Uterus (tissue), 4 donors: Measurements from ENCODE around the gene ADRM1. TPM values are rescaled to one million over a fixed set of nuclear protein-coding genes. Genes with fewer than 3 reads are reported as not detected.

Experiments
- DNase-seq, 2 donors: peaks; one replicate each; pipeline ENCODE4 v3.0.0-alpha.2; 2019 to 2020
- H3K27ac ChIP-seq, 2 donors: fragments of 200-600 bp; sonication (generic); 1 replicate in 1 of 2; 2 replicates in 1 of 2; pipeline ENCODE4 v1.5.1; 2016 to 2018
- H3K27me3 ChIP-seq, 2 donors: fragments of 200-600 bp; sonication (generic); one replicate each; pipeline ENCODE4 v1.5.1; 2018 to 2019; ENCODE audit warnings: control low read depth in 1 of 2
- H3K36me3 ChIP-seq, 2 donors: fragments of 200-600 bp; sonication (generic); one replicate each; pipeline ENCODE4 v1.5.1; 2019; ENCODE audit warnings: control low read depth in 1 of 2
- H3K4me1 ChIP-seq, 2 donors: fragments of 200-600 bp; sonication (generic); one replicate each; pipeline ENCODE4 v1.5.1; 2018 to 2019; ENCODE audit warnings: control low read depth in 1 of 2
- H3K4me3 ChIP-seq, 2 donors: fragments of 200-600 bp; sonication (generic); 1 replicate in 1 of 2; 2 replicates in 1 of 2; pipeline ENCODE4 v1.5.1; 2018 to 2019; ENCODE audit warnings: mild to moderate bottlenecking in 1 of 2
- H3K9me3 ChIP-seq, 2 donors: fragments of 200-600 bp; sonication (generic); one replicate each; pipeline ENCODE4 v1.5.1; 2019; ENCODE audit warnings: control low read depth in 1 of 2
- POLR2A ChIP-seq, 2 donors: fragments of 450-650 bp; IDR thresholded peaks; one replicate each; pipeline ENCODE4 v1.6.1; 2016; ENCODE audit warnings: antibody characterized with exemption in 2 of 2, mild to moderate bottlenecking in 1 of 2, moderate library complexity in 1 of 2
- intact Hi-C: fragments of 100-400 bp; cut with DNase I; formaldehyde crosslinking; loops from one replicate; pipeline ENCODE4 v1.15.1; 2023; ENCODE audit warnings: low total_unique reads
- total RNA-seq, 4 donors: library from RNA; depleted of rRNA in 3 of 4; stranded (reverse); fragments of >200 nt in 3 of 4; gene quantifications; one replicate each; pipeline versions ENCODE4 v1.1.0 to v1.2.4, GENCODE V29; 2014 to 2023
- TF ChIP-seq, protein P1 (sequence below), 4 experiments: fragments of 200-600 bp in 2 of 4; fragments of 450-650 bp in 2 of 4; sonication (generic) in 2 of 4; IDR thresholded peaks; one replicate each; pipeline ENCODE4 v1.5.1; 2016 to 2019; ENCODE audit warnings: antibody characterized with exemption in 4 of 4, mild to moderate bottlenecking in 2 of 4, moderate library complexity in 1 of 4
- donor health status: DM: yes; HTN: yes; CAD: no.

The ADRM1 gene
- total RNA-seq, 4 donors from 2014 or later: 42.9 to 82.7 (median 60.9) TPM

DNA sequence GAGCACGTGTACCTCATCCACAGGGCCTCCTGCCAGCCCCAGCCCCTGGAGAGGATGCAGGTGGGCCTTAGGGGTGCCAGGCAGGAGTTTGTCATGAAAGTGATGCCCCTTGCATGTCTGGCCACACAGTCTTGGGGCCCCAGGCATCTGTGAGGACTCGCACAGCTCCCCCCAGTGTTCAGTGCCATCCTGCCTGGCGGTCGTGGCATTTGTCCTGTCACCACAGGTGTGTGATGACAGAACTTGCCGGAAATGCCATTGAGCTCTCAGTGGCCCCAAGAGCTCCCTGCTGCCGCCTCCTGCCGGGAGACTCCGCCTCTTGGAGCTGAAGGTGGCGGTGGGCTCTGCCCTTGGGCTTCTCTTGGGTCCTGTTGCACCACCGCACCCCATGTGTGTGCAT, 30.6 kb upstream of the ADRM1 start:
- H3K9me3 ChIP-seq: no peaks in the 10 kb centered on the region
- H3K4me1 ChIP-seq: no peaks in the 10 kb centered on the region
- intact Hi-C loops: no loop called here
- DNase-seq: no peak
- H3K27me3 ChIP-seq: no peaks in the 10 kb centered on the region
- TF ChIP-seq, protein P1, sequence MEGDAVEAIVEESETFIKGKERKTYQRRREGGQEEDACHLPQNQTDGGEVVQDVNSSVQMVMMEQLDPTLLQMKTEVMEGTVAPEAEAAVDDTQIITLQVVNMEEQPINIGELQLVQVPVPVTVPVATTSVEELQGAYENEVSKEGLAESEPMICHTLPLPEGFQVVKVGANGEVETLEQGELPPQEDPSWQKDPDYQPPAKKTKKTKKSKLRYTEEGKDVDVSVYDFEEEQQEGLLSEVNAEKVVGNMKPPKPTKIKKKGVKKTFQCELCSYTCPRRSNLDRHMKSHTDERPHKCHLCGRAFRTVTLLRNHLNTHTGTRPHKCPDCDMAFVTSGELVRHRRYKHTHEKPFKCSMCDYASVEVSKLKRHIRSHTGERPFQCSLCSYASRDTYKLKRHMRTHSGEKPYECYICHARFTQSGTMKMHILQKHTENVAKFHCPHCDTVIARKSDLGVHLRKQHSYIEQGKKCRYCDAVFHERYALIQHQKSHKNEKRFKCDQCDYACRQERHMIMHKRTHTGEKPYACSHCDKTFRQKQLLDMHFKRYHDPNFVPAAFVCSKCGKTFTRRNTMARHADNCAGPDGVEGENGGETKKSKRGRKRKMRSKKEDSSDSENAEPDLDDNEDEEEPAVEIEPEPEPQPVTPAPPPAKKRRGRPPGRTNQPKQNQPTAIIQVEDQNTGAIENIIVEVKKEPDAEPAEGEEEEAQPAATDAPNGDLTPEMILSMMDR (IDR thresholded peaks at IDR 0.05): no peak
- no peak for TF ChIP-seq POLR2A (IDR thresholded peaks at IDR 0.05)
- no peak overlapping the region for H3K4me3 ChIP-seq
- H3K36me3 ChIP-seq: no peaks in the 10 kb centered on the region
- no peak overlapping the region for H3K27ac ChIP-seq

DNA sequence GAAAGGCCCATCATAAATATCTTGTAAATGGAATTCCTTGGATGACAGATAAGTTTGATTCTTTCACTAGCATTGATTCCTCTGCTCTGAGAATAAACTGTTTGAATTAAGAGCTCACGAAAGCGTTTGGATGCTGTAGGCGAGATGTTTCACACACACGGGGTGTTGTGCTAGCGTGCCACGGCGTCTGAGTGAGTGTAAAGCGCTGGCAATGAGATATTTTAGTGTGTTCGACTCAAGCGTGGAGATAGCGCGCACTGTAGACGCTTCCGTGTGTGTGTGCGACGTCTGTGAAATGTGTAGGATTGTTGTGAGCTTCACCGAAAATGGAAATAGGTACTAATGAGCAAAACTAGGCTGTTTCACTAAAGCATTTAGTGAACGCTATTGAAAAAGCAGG, 29.4 kb upstream of the ADRM1 start:
- Histone ChIP-seq H3K27me3 (no peaks in the 10 kb centered on the region), H3K4me3 (no peak overlapping the region), H3K4me1 (no peaks in the 10 kb centered on the region), H3K27ac (no peak overlapping the region), H3K9me3 (no peaks in the 10 kb centered on the region), H3K36me3 (no peaks in the 10 kb centered on the region)
- DNase-seq: no peak
- TF ChIP-seq POLR2A (IDR thresholded peaks at IDR 0.05): no peak
- TF ChIP-seq, protein P1 (IDR thresholded peaks at IDR 0.05): no peak
- intact Hi-C loops: no loop called here

DNA sequence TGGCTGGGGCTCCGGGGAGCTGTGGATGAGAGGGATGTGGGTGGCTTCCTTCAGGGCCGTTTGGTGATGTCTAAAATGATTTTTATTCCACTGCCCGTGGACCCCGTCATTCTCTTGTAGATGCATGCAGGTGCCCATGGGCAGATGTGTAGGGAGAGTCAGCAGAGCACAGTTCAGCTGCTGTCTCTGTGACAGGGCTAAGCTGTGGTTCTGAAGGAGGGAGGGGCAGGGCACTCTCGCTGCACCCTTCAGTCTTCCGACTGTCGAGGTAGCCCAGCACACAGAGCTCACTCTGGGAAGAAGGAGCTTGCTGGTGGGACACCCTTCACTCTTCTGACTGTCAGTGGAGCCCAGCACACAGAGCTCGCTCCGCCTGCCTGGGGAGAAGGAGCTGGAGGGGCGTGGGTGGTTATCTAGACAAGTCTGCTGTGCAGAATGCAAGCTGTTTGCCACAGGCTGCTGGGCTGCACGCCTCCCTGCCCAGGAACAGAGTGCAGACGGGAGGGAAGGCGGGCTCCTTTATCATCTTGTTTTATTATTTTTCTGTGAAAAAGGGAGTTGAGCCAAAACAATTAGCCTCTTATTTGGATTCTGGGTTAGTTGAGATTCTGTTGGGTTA, 28.4 kb upstream of the ADRM1 start:
- no peak for DNase-seq
- no peak overlapping the region for H3K27ac ChIP-seq
- no peaks in the 10 kb centered on the region for H3K36me3 ChIP-seq

DNA sequence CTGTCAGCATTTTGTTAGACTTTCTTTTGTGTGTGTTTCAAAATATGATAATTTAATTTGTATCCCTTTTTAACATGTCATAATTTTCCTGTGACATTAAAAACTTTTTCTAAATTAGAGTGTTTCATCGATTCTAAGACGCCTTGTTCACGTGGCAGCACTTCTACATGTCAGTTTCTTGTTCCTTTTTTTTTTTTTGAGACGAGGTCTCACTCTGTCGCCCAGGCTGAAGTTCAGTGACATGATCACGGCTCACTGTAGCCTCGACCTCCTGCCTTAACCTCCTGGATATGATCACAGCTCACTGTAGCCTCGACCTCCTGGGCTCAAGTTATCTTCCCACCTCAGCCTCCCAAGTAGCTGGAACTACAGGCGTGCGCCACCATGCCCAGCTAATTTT, 27.6 kb upstream of the ADRM1 start:
- no peaks in the 10 kb centered on the region for H3K4me1 ChIP-seq
- no peak for DNase-seq
- H3K4me3 ChIP-seq: no peak overlapping the region
- TF ChIP-seq POLR2A (IDR thresholded peaks at IDR 0.05): no peak
- TF ChIP-seq, protein P1 (IDR thresholded peaks at IDR 0.05): no peak
- no peak overlapping the region for H3K27ac ChIP-seq
- H3K36me3 ChIP-seq: no peaks in the 10 kb centered on the region
- intact Hi-C loops: no loop called here
- H3K27me3 ChIP-seq: no peaks in the 10 kb centered on the region
- H3K9me3 ChIP-seq: no peaks in the 10 kb centered on the region

More for the DNA sequence above, 28.4 kb upstream of the ADRM1 start:
- Histone ChIP-seq H3K4me1 (no peaks in the 10 kb centered on the region), H3K9me3 (no peaks in the 10 kb centered on the region), H3K27me3 (no peaks in the 10 kb centered on the region), H3K4me3 (no peak overlapping the region)
- no peak for TF ChIP-seq POLR2A (IDR thresholded peaks at IDR 0.05)
- TF ChIP-seq, protein P1 (IDR thresholded peaks at IDR 0.05): no peak
- intact Hi-C loops: no loop called here

DNA sequence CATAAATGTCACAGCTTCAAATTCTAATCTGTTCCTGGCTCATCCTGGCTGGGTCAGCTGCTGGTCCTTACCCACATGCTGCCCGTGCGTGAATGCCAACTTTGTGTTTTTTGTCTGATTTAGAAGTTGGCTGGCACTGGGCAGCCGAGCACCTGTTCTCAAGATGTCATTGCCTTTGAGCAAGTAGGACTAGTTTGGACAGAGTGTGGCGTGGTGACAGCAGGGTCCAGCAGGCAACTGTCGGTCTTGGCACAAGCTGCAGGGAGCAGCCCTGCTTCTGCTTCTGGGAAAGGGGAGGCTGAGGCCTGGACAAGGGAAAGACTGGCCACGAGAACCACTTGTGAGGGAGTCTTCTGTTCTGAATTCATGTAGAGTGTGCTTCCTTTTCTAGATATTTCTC, 26.4 kb upstream of the ADRM1 start:
- no peak for DNase-seq
- Histone ChIP-seq H3K4me1 (no peaks in the 10 kb centered on the region), H3K27me3 (no peaks in the 10 kb centered on the region), H3K27ac (no peak overlapping the region), H3K36me3 (no peaks in the 10 kb centered on the region), H3K4me3 (no peak overlapping the region), H3K9me3 (no peaks in the 10 kb centered on the region)
- intact Hi-C loops: no loop called here
- TF ChIP-seq, protein P1 (IDR thresholded peaks at IDR 0.05): no peak
- TF ChIP-seq POLR2A (IDR thresholded peaks at IDR 0.05): no peak
